Activated T-helper 17 cell treated with anti-CD3 and anti-CD28 coated beads, Interleukin-2, amount 50 U/mL, for 72 hours (primary cell): ENCODE results near the gene STAT3. TPM values are rescaled to one million over a fixed set of nuclear protein-coding genes. Genes with fewer than 3 reads are reported as not detected.
"Not testable (repeated sequence)": the region's sequence is repeated elsewhere in the genome, so short reads cannot be mapped to it uniquely, and the experiment has no call there.

Experiments used
- ATAC-seq: fragments of 150-1000 bp; cut with Tn5 transposase; replicated peaks from 2 replicates; pipeline ENCODE4 v1.10.0; 2021; ENCODE audit warnings: mild to moderate bottlenecking, moderate library complexity
- H3K27ac Mint-ChIP-seq: one replicate; pipeline ENCODE4 v1.8.0; 2022; ENCODE audit warnings: mixed read lengths
- H3K27me3 Mint-ChIP-seq: one replicate; pipeline ENCODE4 v1.8.0; 2022; ENCODE audit warnings: mixed read lengths
- H3K36me3 Mint-ChIP-seq: one replicate; pipeline ENCODE4 v1.8.0; 2022; ENCODE audit warnings: low read depth, mild to moderate bottlenecking, mixed read lengths
- H3K4me1 Mint-ChIP-seq: one replicate; pipeline ENCODE4 v1.8.0; 2022; ENCODE audit warnings: mixed read lengths
- H3K4me3 Mint-ChIP-seq: one replicate; pipeline ENCODE4 v1.8.0; 2022; ENCODE audit warnings: mild to moderate bottlenecking, mixed read lengths
- H3K9me3 Mint-ChIP-seq: one replicate; pipeline ENCODE4 v1.8.0; 2022; ENCODE audit warnings: mixed read lengths
- total RNA-seq, 2 donors: library from RNA; stranded (reverse); gene quantifications; one replicate each; pipeline ENCODE4 v1.2.3, GENCODE V29; 2022

Gene STAT3
- total RNA-seq, 2 donors from 2014 or later, result 179 to 429 TPM

DNA sequence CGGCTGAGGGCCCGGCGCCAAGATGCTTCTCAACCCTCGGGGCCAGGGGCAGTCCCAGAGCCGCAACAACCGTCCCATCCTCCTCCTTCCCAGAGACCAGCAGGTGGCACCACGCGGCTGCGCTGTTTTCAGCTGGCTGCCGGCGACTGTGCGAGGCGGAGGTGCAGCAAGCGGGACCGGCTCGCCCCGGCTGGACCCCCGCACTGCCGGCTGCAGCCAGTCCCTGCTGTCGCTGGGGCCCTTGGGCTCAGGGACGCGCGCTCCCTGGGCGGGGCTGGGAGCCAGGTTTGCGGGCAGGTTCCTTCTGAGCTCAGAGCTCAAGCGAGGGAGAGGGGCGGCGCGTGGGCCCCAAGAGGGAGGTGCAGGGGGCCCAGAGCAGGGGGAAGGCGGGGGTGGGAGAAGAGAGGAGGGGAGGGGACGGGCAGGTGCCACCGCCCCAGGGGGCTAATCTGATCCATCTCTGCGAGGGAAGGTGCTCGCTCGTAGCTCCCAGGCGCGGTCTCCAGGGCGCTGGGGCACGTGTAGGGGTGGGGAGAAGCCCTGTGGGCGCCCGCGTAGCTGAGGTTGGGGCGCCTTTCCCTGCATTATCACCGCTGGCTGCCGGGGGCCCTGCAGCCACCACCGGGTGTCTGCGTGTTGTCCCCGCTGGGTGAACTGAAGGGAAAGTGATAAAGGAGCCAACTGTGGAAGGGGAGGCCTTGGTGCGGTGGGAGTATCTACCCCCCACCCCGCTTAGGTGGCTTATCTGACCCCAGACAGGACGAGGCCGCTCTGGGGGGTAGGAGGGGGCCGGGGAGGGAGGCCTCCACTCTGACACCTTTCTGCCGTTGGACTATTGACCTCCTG lies 75.7 kb downstream of the STAT3 start:
- no peaks in the 10 kb centered on the region for H3K9me3 Mint-ChIP-seq
- peaks cover 100% of the 10 kb centered on the region for H3K36me3 Mint-ChIP-seq
- peaks cover 52% of the 10 kb centered on the region for H3K4me1 Mint-ChIP-seq
- peak overlapping the region; percentile 86 for H3K27ac Mint-ChIP-seq
- no peaks in the 10 kb centered on the region for H3K27me3 Mint-ChIP-seq
- ATAC-seq, result peak; percentile 74
- H3K4me3 Mint-ChIP-seq, result peak overlapping the region; percentile 63

DNA sequence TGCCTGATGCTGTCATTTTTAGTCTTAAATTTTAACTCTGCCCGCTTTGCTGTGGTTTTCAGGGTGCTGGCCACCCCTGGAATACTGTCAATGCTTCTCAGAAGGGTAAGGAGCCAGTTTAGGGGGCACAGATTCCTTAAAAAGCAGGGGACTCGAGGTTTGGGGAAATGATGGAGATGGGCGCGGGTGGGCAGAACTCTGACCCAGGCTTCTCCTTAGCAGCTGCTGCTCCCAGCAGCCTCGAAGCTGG lies 76.3 kb downstream of the STAT3 start:
- no peaks in the 10 kb centered on the region for H3K27me3 Mint-ChIP-seq
- H3K9me3 Mint-ChIP-seq, result no peaks in the 10 kb centered on the region
- peaks cover 100% of the 10 kb centered on the region for H3K36me3 Mint-ChIP-seq
- ATAC-seq, result no peak
- H3K4me3 Mint-ChIP-seq, result peak overlapping the region; percentile 63
- H3K4me1 Mint-ChIP-seq, result peaks cover 49% of the 10 kb centered on the region
- peak overlapping the region; percentile 86 for H3K27ac Mint-ChIP-seq

DNA sequence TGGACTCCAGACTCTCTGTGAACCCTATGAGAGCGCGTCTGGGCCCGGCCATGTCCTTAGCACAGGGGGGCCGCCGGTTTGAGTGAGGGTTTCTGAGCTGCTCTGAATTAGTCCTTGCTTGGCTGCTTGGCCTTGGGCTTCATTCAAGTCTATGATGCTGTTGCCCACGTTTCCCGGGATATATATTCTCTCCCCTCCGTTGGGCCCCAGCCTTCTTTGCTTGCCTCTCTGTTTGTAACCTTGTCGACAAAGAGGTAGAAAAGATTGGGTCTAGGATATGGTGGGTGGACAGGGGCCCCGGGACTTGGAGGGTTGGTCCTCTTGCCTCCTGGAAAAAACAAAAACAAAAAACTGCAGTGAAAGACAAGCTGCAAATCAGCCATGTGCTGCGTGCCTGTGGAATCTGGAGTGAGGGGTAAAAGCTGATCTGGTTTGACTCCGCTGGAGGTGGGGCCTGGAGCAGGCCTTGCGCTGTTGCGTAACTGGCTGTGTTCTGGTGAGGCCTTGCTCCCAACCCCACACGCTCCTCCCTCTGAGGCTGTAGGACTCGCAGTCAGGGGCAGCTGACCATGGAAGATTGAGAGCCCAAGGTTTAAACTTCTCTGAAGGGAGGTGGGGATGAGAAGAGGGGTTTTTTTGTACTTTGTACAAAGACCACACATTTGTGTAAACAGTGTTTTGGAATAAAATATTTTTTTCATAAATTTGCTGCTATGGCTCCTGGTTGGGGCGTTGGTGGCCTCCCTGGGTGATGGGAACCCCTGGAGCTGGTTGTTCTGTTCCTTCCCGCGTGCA lies 76.8 kb downstream of the STAT3 start:
- Mint-ChIP-seq H3K9me3 (no peaks in the 10 kb centered on the region), H3K27me3 (no peaks in the 10 kb centered on the region), H3K4me3 (peak overlapping the region; percentile 63), H3K27ac (peak overlapping the region; percentile 86), H3K36me3 (peaks cover 100% of the 10 kb centered on the region), H3K4me1 (peaks cover 45% of the 10 kb centered on the region)
- ATAC-seq, result peak; percentile 7

DNA sequence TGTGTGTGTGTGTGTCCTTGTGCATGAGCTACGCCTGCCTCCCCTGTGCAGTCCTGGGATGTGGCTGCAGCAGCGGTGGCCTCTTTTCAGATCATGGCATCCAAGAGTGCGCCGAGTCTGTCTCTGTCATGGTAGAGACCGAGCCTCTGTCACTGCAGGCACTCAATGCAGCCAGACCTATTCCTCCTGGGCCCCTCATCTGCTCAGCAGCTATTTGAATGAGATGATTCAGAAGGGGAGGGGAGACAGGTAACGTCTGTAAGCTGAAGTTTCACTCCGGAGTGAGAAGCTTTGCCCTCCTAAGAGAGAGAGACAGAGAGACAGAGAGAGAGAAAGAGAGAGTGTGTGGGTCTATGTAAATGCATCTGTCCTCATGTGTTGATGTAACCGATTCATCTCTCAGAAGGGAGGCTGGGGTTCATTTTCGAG lies 77.4 kb downstream of the STAT3 start:
- H3K27ac Mint-ChIP-seq, result peak overlapping the region; percentile 86
- H3K4me1 Mint-ChIP-seq, result peaks cover 48% of the 10 kb centered on the region
- ATAC-seq, result peak; percentile 38
- no peaks in the 10 kb centered on the region for H3K27me3 Mint-ChIP-seq
- no peaks in the 10 kb centered on the region for H3K9me3 Mint-ChIP-seq
- peaks cover 100% of the 10 kb centered on the region for H3K36me3 Mint-ChIP-seq
- H3K4me3 Mint-ChIP-seq, result peak overlapping the region; percentile 63

DNA sequence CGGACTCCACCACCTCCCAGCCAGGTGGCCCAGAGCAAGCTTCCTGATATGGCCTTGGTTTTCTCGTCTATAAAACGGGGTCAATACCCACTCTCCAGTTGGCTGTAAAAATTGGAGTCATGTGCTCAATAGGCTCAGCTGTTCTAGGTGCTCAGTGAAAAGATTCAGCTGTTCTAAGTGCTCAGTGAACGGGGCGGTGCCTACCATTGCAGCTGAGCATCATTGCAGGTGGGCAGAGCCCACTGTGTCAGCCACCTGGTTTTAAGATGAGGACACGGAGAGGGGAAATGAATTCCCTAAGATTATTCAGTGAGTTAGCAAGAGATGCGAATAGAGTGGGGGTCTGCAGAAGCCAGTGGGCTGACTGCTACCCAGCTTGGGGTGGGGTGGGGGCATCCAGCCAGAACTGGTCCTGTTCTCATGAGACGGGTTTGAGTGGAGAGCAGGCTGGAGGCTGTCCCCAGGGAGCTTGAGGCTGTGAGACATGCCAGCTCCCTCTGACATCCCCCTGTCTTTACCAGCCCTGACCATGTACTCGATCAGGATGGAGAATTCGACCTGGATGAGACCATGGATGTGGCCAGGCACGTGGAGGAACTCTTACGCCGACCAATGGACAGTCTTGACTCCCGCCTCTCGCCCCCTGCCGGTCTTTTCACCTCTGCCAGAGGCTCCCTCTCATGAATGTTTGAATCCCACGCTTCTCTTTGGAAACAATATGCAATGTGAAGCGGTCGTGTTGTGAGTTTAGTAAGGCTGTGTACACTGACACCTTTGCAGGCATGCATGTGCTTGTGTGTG lies 78.1 kb downstream of the STAT3 start:
- Mint-ChIP-seq H3K4me3 (peak overlapping the region; percentile 63), H3K9me3 (no peaks in the 10 kb centered on the region), H3K27me3 (no peaks in the 10 kb centered on the region), H3K4me1 (peaks cover 43% of the 10 kb centered on the region), H3K27ac (peak overlapping the region; percentile 86), H3K36me3 (peaks cover 98% of the 10 kb centered on the region)
- ATAC-seq, result no peak

DNA sequence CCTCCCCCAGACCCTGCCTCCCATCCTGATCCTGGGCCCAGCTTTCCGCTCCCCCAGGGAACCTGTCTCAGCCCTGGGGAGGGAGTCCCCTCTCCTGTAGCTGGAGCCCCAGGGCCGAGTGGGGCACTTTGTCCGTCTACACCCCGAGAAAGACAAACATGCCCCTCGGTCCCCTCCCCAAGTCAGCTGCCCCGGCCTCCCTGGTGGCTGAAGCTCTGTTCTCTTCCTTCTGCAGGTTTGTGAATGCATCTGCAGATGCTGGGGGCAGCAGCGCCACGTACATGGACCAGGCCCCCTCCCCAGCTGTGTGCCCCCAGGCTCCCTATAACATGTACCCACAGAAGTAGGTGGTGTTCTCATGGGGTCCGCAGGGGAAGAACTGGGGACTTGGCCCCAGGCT lies 79.1 kb downstream of the STAT3 start:
- peaks cover 46% of the 10 kb centered on the region for H3K4me1 Mint-ChIP-seq
- peak overlapping the region; percentile 4 for H3K4me3 Mint-ChIP-seq
- peaks cover 98% of the 10 kb centered on the region for H3K36me3 Mint-ChIP-seq
- H3K9me3 Mint-ChIP-seq, result no peaks in the 10 kb centered on the region
- H3K27me3 Mint-ChIP-seq, result no peaks in the 10 kb centered on the region
- no peak for ATAC-seq
- peak overlapping the region; percentile 86 for H3K27ac Mint-ChIP-seq

DNA sequence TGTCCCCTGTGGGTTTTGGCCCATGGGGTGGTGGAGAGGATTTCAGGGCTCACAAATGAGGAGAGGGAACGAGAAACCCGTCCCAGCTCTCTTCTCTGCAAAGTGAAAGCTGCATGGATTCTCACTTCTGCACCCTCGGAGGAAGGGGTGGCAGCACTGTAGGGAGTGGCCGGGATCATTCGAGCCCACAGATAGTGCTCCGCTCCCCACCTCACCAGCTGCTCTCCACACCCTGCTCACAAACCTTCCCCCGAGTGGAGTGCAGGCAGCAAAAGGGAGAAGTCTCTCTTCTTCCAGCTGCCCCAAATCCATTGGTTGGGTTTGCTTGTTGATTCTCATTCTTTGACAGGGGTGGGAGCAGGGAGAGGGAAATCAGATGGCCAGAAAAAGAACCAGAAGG lies 79.8 kb downstream of the STAT3 start:
- no peaks in the 10 kb centered on the region for H3K9me3 Mint-ChIP-seq
- peaks cover 47% of the 10 kb centered on the region for H3K4me1 Mint-ChIP-seq
- peak overlapping the region; percentile 4 for H3K4me3 Mint-ChIP-seq
- peaks cover 98% of the 10 kb centered on the region for H3K36me3 Mint-ChIP-seq
- ATAC-seq, result no peak
- H3K27me3 Mint-ChIP-seq, result no peaks in the 10 kb centered on the region
- H3K27ac Mint-ChIP-seq, result peak overlapping the region; percentile 86

DNA sequence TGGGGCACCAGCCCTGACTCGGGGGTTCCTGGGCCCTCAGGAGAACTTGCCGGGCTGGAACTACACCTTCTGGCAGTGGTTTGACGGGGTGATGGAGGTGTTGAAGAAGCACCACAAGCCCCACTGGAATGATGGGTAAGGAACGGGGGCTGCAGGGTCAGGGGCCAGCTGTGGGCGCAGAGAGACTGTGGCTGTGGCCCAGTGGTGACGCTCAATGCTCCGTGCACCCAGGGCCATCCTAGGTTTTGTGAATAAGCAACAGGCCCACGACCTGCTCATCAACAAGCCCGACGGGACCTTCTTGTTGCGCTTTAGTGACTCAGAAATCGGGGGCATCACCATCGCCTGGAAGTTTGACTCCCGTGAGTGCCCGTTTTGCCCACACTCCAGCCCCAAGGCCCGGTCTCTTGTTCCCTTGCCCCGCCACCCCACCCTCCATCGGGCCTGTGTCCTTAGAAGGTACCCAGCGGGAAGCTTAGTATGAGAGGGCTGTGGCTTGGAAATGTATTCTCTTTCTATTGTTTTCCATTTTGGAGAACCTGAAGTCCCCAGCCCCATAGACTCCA lies 80.8 kb downstream of the STAT3 start:
- Mint-ChIP-seq H3K4me1 (peaks cover 47% of the 10 kb centered on the region), H3K27ac (peak overlapping the region; percentile 58), H3K36me3 (peaks cover 98% of the 10 kb centered on the region), H3K27me3 (no peaks in the 10 kb centered on the region), H3K9me3 (no peaks in the 10 kb centered on the region), H3K4me3 (peak overlapping the region; percentile 11)
- ATAC-seq, result no peak

DNA sequence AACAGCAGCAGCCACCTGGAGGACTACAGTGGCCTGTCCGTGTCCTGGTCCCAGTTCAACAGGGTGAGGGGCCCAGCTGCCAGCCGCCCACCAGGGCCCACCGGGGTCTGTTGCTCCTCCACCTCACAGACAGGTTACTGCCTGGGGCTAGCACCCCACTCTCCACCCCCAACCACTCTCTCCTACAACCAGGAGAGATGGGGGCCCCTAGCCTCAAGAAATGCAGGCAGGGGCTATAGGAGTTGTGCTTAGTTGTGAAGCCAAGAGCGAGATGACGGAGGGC lies 81.9 kb downstream of the STAT3 start:
- ATAC-seq, result no peak
- no peaks in the 10 kb centered on the region for H3K27me3 Mint-ChIP-seq
- H3K9me3 Mint-ChIP-seq, result no peaks in the 10 kb centered on the region
- H3K36me3 Mint-ChIP-seq, result peaks cover 98% of the 10 kb centered on the region
- H3K27ac Mint-ChIP-seq, result peak overlapping the region; percentile 89
- H3K4me3 Mint-ChIP-seq, result no peak overlapping the region
- H3K4me1 Mint-ChIP-seq, result peaks cover 43% of the 10 kb centered on the region

DNA sequence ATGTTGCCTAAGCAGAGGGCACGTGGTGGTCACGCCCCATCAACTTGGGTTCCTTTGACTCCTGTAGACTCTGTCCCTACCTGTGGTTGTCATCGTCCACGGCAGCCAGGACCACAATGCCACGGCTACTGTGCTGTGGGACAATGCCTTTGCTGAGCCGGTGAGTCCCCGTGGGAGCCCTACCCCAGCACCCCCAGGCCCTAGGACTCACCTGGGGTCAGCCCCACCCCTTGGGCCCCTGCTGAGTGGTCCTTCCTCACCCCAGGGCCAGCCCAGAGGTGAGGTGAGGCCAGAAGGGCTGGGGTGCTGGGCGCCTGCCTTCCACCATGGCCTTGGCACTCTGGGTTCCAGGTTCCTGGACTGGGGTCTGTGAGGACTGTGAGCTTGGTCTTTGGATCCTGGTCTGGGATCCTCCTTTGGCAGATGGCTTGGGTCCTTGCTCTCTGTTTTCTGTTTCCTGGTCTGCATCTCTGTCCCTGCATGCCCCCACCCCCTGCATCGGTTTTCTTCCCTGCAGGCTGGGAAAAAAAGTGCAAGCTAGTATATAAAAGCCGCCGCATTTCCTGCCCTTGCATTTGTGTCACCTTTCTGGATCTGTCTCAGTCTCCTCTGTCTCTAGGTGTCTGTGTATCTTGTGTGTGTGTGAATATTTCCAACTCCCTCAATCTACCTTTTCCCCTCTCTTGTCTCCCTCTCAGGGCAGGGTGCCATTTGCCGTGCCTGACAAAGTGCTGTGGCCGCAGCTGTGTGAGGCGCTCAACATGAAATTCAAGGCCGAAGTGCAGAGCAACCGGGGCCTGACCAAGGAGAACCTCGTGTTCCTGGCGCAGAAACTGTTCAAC lies 82.5 kb downstream of the STAT3 start:
- Mint-ChIP-seq H3K4me3 (no peak overlapping the region), H3K4me1 (peaks cover 39% of the 10 kb centered on the region), H3K36me3 (peaks cover 98% of the 10 kb centered on the region), H3K27me3 (no peaks in the 10 kb centered on the region), H3K9me3 (no peaks in the 10 kb centered on the region), H3K27ac (peak overlapping the region; percentile 89)
- ATAC-seq, result no peak

DNA sequence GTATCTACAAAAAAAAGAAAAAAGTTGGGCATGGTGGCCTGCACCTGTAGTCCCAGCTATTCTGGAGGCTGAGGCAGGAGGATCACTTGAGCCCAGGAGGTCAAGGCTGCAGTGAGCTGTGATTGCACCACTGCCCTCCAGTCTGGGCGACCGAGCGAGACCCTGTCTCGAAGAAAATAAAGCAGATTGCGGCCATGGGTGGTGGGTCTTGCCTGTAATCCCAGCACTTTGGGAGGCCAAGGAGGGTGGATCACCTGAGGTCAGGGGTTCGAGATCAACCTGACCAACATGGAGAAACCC lies 83.3 kb downstream of the STAT3 start:
- Mint-ChIP-seq H3K4me1 (peaks cover 32% of the 10 kb centered on the region), H3K27ac (peak overlapping the region; percentile 74), H3K36me3 (peaks cover 95% of the 10 kb centered on the region)
- ATAC-seq, H3K9me3 Mint-ChIP-seq, H3K27me3 Mint-ChIP-seq, H3K4me3 Mint-ChIP-seq: not testable (repeated sequence)

DNA sequence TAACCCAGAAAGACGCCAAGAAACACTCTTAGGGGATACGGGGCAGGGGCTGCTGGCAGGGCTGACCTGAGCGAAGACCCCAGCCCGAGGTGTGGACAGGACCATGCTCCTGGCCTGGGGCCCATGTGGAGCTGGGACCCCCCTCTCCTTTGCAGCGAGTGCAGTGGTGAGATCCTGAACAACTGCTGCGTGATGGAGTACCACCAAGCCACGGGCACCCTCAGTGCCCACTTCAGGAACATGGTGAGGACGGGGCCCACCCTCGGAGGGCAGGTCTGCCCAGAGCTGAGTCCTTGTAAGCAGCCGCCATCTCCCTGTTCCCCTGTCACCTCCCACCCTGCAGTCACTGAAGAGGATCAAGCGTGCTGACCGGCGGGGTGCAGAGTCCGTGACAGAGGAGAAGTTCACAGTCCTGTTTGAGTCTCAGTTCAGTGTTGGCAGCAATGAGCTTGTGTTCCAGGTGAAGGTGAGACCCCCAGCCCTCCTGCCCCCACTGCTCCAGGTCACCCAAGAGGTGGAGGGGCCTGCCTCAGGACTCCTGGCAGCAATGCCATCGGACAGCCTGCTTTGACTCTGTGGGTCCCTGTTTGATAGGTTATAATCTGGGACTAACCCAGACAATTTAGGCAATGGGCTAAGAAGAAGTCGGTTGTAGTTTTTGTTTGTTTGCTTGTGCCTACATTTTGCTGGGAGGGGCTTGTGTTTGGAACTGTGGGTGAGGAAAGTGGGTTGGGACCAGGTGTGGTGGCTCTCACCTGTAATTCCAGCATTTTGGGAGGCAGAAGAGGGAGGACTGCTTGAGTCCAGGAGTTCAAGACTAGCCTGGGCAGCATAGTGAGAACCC lies 83.8 kb downstream of the STAT3 start:
- Mint-ChIP-seq H3K4me3 (peak overlapping the region; percentile 18), H3K27me3 (no peaks in the 10 kb centered on the region), H3K27ac (peak overlapping the region; percentile 76), H3K9me3 (no peaks in the 10 kb centered on the region), H3K4me1 (peaks cover 26% of the 10 kb centered on the region), H3K36me3 (peaks cover 93% of the 10 kb centered on the region)
- no peak for ATAC-seq

DNA sequence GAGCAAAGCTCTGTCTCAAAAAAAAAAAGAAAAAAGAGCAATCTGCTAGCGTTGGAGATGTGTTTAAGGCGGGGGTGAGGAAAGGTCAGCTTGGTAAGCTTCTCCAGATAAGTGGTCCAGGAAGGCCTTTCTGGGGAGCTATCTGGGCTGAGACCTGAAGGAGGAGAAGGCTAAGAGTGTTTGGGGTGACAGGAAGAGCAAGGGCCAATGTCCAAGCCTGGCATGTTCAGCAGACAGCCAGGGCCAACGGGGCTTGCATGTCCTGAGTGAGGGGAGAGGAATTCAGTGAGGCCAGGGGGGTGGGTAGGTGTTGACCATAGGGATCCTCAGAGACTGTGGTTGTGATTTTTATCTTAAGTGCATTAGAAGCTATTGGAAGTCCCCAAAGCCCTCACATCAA lies 84.5 kb downstream of the STAT3 start:
- peak overlapping the region; percentile 76 for H3K27ac Mint-ChIP-seq
- peaks cover 93% of the 10 kb centered on the region for H3K36me3 Mint-ChIP-seq
- no peaks in the 10 kb centered on the region for H3K27me3 Mint-ChIP-seq
- H3K9me3 Mint-ChIP-seq, result no peaks in the 10 kb centered on the region
- ATAC-seq, result no peak
- H3K4me1 Mint-ChIP-seq, result peaks cover 22% of the 10 kb centered on the region
- peak overlapping the region; percentile 18 for H3K4me3 Mint-ChIP-seq
